HL-60 (cell line): ENCODE measurements around the gene LRWD1.
A peak's percentile ranks its signal among the peaks of the same experiment; 100 is the strongest.

Source experiments
- DNase-seq, 2 experiments: peaks; one replicate each; pipeline ENCODE4 v3.0.0-alpha.2; 2010 to 2020; ENCODE audit warnings: low read depth in 1 of 2, low spot score in 1 of 2
- H3K27ac ChIP-seq: fragments of 250-450 bp; sonication (Bioruptor Pico); replicated peaks from 2 replicates; pipeline ENCODE4 v1.5.1; 2020; ENCODE audit warnings: mild to moderate bottlenecking, moderate library complexity
- H3K27me3 ChIP-seq: fragments of 250-450 bp; sonication (Bioruptor Pico); 2 replicates; pipeline ENCODE4 v1.5.1; 2021; ENCODE audit warnings: mild to moderate bottlenecking, moderate library complexity; ENCODE audit not compliant: insufficient read depth, poor library complexity, severe bottlenecking
- H3K4me3 ChIP-seq: replicated peaks from 2 replicates; pipeline ENCODE4 v1.5.1; 2011; ENCODE audit warnings: mild to moderate bottlenecking, control low read depth, low read length; ENCODE audit not compliant: insufficient read depth
- GABPA ChIP-seq: IDR thresholded peaks from 2 replicates; pipeline ENCODE4 v1.6.1; 2012; ENCODE audit warnings: low read depth
- POLR2AphosphoS5 ChIP-seq: IDR thresholded peaks from 2 replicates; pipeline ENCODE4 v1.6.1; 2012; ENCODE audit warnings: low read depth
- REST ChIP-seq: IDR thresholded peaks from 2 replicates; pipeline ENCODE4 v1.6.1; 2012; ENCODE audit warnings: low read depth; ENCODE audit not compliant: insufficient replicate concordance
- SPI1 ChIP-seq: IDR thresholded peaks from 2 replicates; pipeline ENCODE4 v1.6.1; 2012; ENCODE audit warnings: low read depth, mild to moderate bottlenecking, borderline replicate concordance
- TF ChIP-seq, protein P1 (sequence below): IDR thresholded peaks from one replicate; pipeline ENCODE4 v1.5.1; 2011; ENCODE audit warnings: low read length, control low read depth, inconsistent platforms; ENCODE audit not compliant: insufficient read depth

LRWD1 gene

GRCh38 chr7:102418592-102418991 is 46.2 kb upstream of the LRWD1 start:
- DNase-seq = no peak
- TF ChIP-seq REST (no peak), POLR2AphosphoS5 (no peak), GABPA (no peak), SPI1 (no peak)
- TF ChIP-seq, protein P1, sequence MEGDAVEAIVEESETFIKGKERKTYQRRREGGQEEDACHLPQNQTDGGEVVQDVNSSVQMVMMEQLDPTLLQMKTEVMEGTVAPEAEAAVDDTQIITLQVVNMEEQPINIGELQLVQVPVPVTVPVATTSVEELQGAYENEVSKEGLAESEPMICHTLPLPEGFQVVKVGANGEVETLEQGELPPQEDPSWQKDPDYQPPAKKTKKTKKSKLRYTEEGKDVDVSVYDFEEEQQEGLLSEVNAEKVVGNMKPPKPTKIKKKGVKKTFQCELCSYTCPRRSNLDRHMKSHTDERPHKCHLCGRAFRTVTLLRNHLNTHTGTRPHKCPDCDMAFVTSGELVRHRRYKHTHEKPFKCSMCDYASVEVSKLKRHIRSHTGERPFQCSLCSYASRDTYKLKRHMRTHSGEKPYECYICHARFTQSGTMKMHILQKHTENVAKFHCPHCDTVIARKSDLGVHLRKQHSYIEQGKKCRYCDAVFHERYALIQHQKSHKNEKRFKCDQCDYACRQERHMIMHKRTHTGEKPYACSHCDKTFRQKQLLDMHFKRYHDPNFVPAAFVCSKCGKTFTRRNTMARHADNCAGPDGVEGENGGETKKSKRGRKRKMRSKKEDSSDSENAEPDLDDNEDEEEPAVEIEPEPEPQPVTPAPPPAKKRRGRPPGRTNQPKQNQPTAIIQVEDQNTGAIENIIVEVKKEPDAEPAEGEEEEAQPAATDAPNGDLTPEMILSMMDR = no peak
- H3K27me3 ChIP-seq = no peaks in the 10 kb centered on the region
- no peak overlapping the region for H3K4me3 ChIP-seq
- peak overlapping the region; percentile 88 for H3K27ac ChIP-seq

- TF ChIP-seq SPI1 (no peak), GABPA (no peak), POLR2AphosphoS5 (no peak), REST (no peak)
- TF ChIP-seq, protein P1 = no peak
- H3K4me3 ChIP-seq = no peak overlapping the region
- DNase-seq = no peak
- H3K27me3 ChIP-seq = no peaks in the 10 kb centered on the region
- peak overlapping the region; percentile 88 for H3K27ac ChIP-seq
Observed at GRCh38 chr7:102421706-102422240, 43.0 kb upstream of the LRWD1 start.

- DNase-seq = peak in 1 of 2 experiments; percentile 61
- H3K27me3 ChIP-seq = no peaks in the 10 kb centered on the region
- peak overlapping the region; percentile 95 for H3K27ac ChIP-seq
- TF ChIP-seq, protein P1 = no peak
- no peak for TF ChIP-seq GABPA
- no peak for TF ChIP-seq SPI1
- no peak for TF ChIP-seq REST
- no peak for TF ChIP-seq POLR2AphosphoS5
- H3K4me3 ChIP-seq = no peak overlapping the region
Observed at GRCh38 chr7:102424129-102424551, 40.6 kb upstream of the LRWD1 start.
